IgD-negative memory B cell (primary cell): Measurements from ENCODE around the gene PTDSS2. TPM values are rescaled to one million over a fixed set of nuclear protein-coding genes. Genes with fewer than 3 reads are reported as not detected.
"Not testable (repeated sequence)": the region's sequence is repeated elsewhere in the genome, so short reads cannot be mapped to it uniquely, and the experiment has no call there.

Experiments
- H3K27ac Mint-ChIP-seq, 3 donors: one replicate each; pipeline ENCODE4 v1.8.0; 2020 to 2022; ENCODE audit warnings: mild to moderate bottlenecking in 3 of 3, mixed read lengths in 3 of 3, moderate library complexity in 1 of 3
- H3K27me3 Mint-ChIP-seq: one replicate; pipeline ENCODE4 v1.8.0; 2021; ENCODE audit warnings: mixed read lengths
- H3K36me3 Mint-ChIP-seq: one replicate; pipeline ENCODE4 v1.8.0; 2020; ENCODE audit warnings: mild to moderate bottlenecking, mixed read lengths
- H3K4me1 Mint-ChIP-seq, 3 donors: one replicate each; pipeline ENCODE4 v1.8.0; 2020 to 2022; ENCODE audit warnings: mixed read lengths in 3 of 3, mild to moderate bottlenecking in 1 of 3
- H3K4me3 Mint-ChIP-seq, 4 donors: one replicate each; pipeline ENCODE4 v1.8.0; 2020 to 2022; ENCODE audit warnings: mild to moderate bottlenecking in 4 of 4, mixed read lengths in 4 of 4, moderate library complexity in 3 of 4
- H3K9me3 Mint-ChIP-seq, 3 donors: one replicate each; pipeline ENCODE4 v1.8.0; 2020 to 2021; ENCODE audit warnings: mixed read lengths in 3 of 3, mild to moderate bottlenecking in 1 of 3
- polyA plus RNA-seq: library from polyadenylated mRNA; unstranded; fragments of 300-500 nt; fragmentation: Illumina TruSeq; gene quantifications from one replicate; pipeline ENCODE4 v1.2.3, GENCODE V29; 2021

PTDSS2 gene
- 10.9 TPM for polyA plus RNA-seq

- H3K36me3 Mint-ChIP-seq, result peaks cover 2% of the 10 kb centered on the region
- no peaks in the 10 kb centered on the region for H3K9me3 Mint-ChIP-seq
- H3K27me3 Mint-ChIP-seq, result no peaks in the 10 kb centered on the region
- peak within 1 kb of the TSS; percentile 98 for H3K27ac Mint-ChIP-seq
- peak within 1 kb of the TSS; percentile 96 to 99 (median 98) for H3K4me3 Mint-ChIP-seq
- H3K4me1 Mint-ChIP-seq, result peaks cover 11 to 19% (median 18%) of the 10 kb centered on the region in 3 donors
Measured at GRCh38 chr11:449889-450808, at the start of gene PTDSS2. Gene PTDSS2, plus strand, starts transcription at chr11:450279. Its CDS starts 177 bp downstream, at chr11:450456.

GRCh38 chr11:401196-401595 is 48.9 kb upstream of the PTDSS2 start:
- not testable (repeated sequence) for H3K9me3 Mint-ChIP-seq, H3K4me1 Mint-ChIP-seq, H3K36me3 Mint-ChIP-seq, H3K4me3 Mint-ChIP-seq, H3K27ac Mint-ChIP-seq
- H3K27me3 Mint-ChIP-seq, result peaks cover 10% of the 10 kb centered on the region

GRCh38 chr11:403021-403760 is 46.9 kb upstream of the PTDSS2 start:
- Mint-ChIP-seq H3K27me3 (peaks cover 10% of the 10 kb centered on the region), H3K36me3 (peaks cover 1% of the 10 kb centered on the region), H3K4me3 (no peak overlapping the region), H3K4me1 (peaks cover 0 to 2% (median 0%) of the 10 kb centered on the region in 3 donors), H3K27ac (peak overlapping the region in 1 of 3 donors; percentile 31), H3K9me3 (no peaks in the 10 kb centered on the region)

- no peaks in the 10 kb centered on the region for H3K9me3 Mint-ChIP-seq
- peaks cover 0 to 2% (median 0%) of the 10 kb centered on the region in 3 donors for H3K4me1 Mint-ChIP-seq
- peaks cover 10% of the 10 kb centered on the region for H3K27me3 Mint-ChIP-seq
- H3K4me3 Mint-ChIP-seq, result no peak overlapping the region
- peak overlapping the region in 1 of 3 donors; percentile 58 for H3K27ac Mint-ChIP-seq
- H3K36me3 Mint-ChIP-seq, result peaks cover 1% of the 10 kb centered on the region
Measured at GRCh38 chr11:403761-404431, 46.2 kb upstream of the PTDSS2 start.

- Mint-ChIP-seq H3K27me3 (peaks cover 7% of the 10 kb centered on the region), H3K36me3 (peaks cover 1% of the 10 kb centered on the region), H3K4me1 (peaks cover 0 to 2% (median under 1%) of the 10 kb centered on the region in 3 donors), H3K9me3 (no peaks in the 10 kb centered on the region), H3K27ac (peak overlapping the region in 1 of 3 donors; percentile 64), H3K4me3 (peak overlapping the region in 1 of 4 donors; percentile 45)
Measured at GRCh38 chr11:404551-405264, 45.4 kb upstream of the PTDSS2 start.

GRCh38 chr11:405323-405953 is 44.6 kb upstream of the PTDSS2 start:
- H3K27ac Mint-ChIP-seq, result peak overlapping the region in 2 of 3 donors; percentile 59 to 64
- no peaks in the 10 kb centered on the region for H3K9me3 Mint-ChIP-seq
- H3K36me3 Mint-ChIP-seq, result peaks cover 1% of the 10 kb centered on the region
- H3K4me1 Mint-ChIP-seq, result peaks cover 0 to 2% (median 2%) of the 10 kb centered on the region in 3 donors
- peaks cover 5% of the 10 kb centered on the region for H3K27me3 Mint-ChIP-seq
- peak overlapping the region in 1 of 4 donors; percentile 61 for H3K4me3 Mint-ChIP-seq

- peaks cover 5% of the 10 kb centered on the region for H3K27me3 Mint-ChIP-seq
Measured at GRCh38 chr11:405954-406795, 43.9 kb upstream of the PTDSS2 start.

GRCh38 chr11:406796-407650 is 43.1 kb upstream of the PTDSS2 start:
- Mint-ChIP-seq H3K27ac (peak overlapping the region in 2 of 3 donors; percentile 35 to 71), H3K36me3 (peaks cover 1% of the 10 kb centered on the region), H3K27me3 (peaks cover 5% of the 10 kb centered on the region), H3K4me1 (peaks cover 0 to 2% (median 2%) of the 10 kb centered on the region in 3 donors), H3K4me3 (peak overlapping the region in 3 of 4 donors; percentile 28 to 65 (median 46)), H3K9me3 (no peaks in the 10 kb centered on the region)

More at GRCh38 chr11:405954-406795, 43.9 kb upstream of the PTDSS2 start:
- Mint-ChIP-seq H3K4me3 (peak overlapping the region in 2 of 4 donors; percentile 17 to 21), H3K4me1 (peaks cover 0 to 2% (median 2%) of the 10 kb centered on the region in 3 donors), H3K27ac (peak overlapping the region in 2 of 3 donors; percentile 59 to 64), H3K36me3 (peaks cover 1% of the 10 kb centered on the region), H3K9me3 (no peaks in the 10 kb centered on the region)

GRCh38 chr11:407651-408123 is 42.4 kb upstream of the PTDSS2 start:
- Mint-ChIP-seq H3K4me1 (peaks cover 0 to 2% (median 2%) of the 10 kb centered on the region in 3 donors), H3K36me3 (peaks cover 1% of the 10 kb centered on the region), H3K4me3 (peak overlapping the region in 1 of 4 donors; percentile 17), H3K27ac (peak overlapping the region in 1 of 3 donors; percentile 71), H3K9me3 (no peaks in the 10 kb centered on the region), H3K27me3 (peaks cover 5% of the 10 kb centered on the region)

- Mint-ChIP-seq H3K9me3 (no peaks in the 10 kb centered on the region), H3K4me3 (peak overlapping the region in 1 of 4 donors; percentile 57), H3K27me3 (peaks cover 5% of the 10 kb centered on the region), H3K4me1 (peaks cover 0 to 4% (median 4%) of the 10 kb centered on the region in 3 donors), H3K36me3 (peaks cover 1% of the 10 kb centered on the region), H3K27ac (no peak overlapping the region)
Measured at GRCh38 chr11:408154-409007, 41.7 kb upstream of the PTDSS2 start.

- H3K36me3 Mint-ChIP-seq, result peaks cover 1% of the 10 kb centered on the region
Measured at GRCh38 chr11:409008-409599, 41.0 kb upstream of the PTDSS2 start.

More at GRCh38 chr11:409008-409599, 41.0 kb upstream of the PTDSS2 start:
- Mint-ChIP-seq H3K27me3 (peaks cover 3% of the 10 kb centered on the region), H3K4me1 (peaks cover 0 to 4% (median 4%) of the 10 kb centered on the region in 3 donors), H3K4me3 (peak overlapping the region in 1 of 4 donors; percentile 32), H3K9me3 (no peaks in the 10 kb centered on the region), H3K27ac (no peak overlapping the region)
